ENCODE results near the gene SYTL3. TPM values are rescaled to one million over a fixed set of nuclear protein-coding genes. Genes with fewer than 3 reads are reported as not detected.

The SYTL3 gene
- polyA plus RNA-seq, 1 donor (not counting 4 experiments of a cell fraction or from before 2014, with no cell fraction given): 1.4 TPM

DNA sequence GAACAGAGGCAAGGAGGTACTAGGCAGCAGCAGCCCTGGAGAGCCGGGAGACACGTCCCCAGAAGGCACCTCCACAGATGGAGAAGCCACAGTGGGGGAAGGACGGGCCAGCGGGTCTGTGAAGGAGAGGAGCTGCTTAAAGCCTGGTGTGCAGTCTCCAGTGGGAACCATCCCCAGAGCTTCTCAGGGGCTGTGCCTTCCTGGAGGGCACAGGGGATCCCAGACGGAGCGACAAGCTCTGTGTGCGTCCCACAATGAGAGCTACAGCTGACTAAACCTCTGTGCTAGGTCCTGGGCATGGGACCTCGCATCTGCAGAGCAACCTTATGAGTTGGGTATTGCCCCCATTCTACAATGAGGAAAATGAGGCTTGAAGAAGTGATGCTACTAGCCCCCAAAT lies 118.6 kb downstream of the SYTL3 start:
- H3K9ac ChIP-seq (ENCODE audit: control insufficient read depth, extremely low read depth, insufficient read depth, low read length): no peak overlapping the region
- no peak overlapping the region for H3K27ac ChIP-seq (ENCODE audit: control insufficient read depth, insufficient read depth, low read length)
- no peaks in the 10 kb centered on the region for H3K9me3 ChIP-seq (ENCODE audit: control insufficient read depth, low read depth, low read length)
- no peak overlapping the region for H3K4me2 ChIP-seq (ENCODE audit: control insufficient read depth, extremely low read depth, insufficient read depth, low read depth, low read length)
- H3K4me3 ChIP-seq (ENCODE audit: control insufficient read depth in 2 of 3, extremely low read depth in 1 of 3, insufficient read depth in 2 of 3, low read depth in 1 of 3, low read length in 3 of 3): no peak overlapping the region
- H3K27me3 ChIP-seq (ENCODE audit: control insufficient read depth, extremely low read depth, insufficient read depth, low read length): no peaks in the 10 kb centered on the region
- H3K36me3 ChIP-seq (ENCODE audit: control insufficient read depth in 2 of 2, extremely low read depth in 1 of 2, insufficient read depth in 2 of 2, low read length in 2 of 2): peaks cover 67 to 85% of the 10 kb centered on the region in 2 experiments
- no peaks in the 10 kb centered on the region for H4K20me1 ChIP-seq (ENCODE audit: control insufficient read depth, extremely low read depth, insufficient read depth, low read length)
- dilution Hi-C loops (cut with MboI; ENCODE audit: extremely low pct_ligation_motif_present, low sequenced_read_pairs): no loop called here
- H2AFZ ChIP-seq (ENCODE audit: control insufficient read depth, low read length): no peak overlapping the region
- H3K9me1 ChIP-seq (ENCODE audit: control insufficient read depth, extremely low read depth, insufficient read depth, low read length): no peaks in the 10 kb centered on the region
- peaks cover 18% of the 10 kb centered on the region for H3K79me2 ChIP-seq (ENCODE audit: control insufficient read depth, insufficient read depth, low read length)
- H3K4me1 ChIP-seq (ENCODE audit: control insufficient read depth, extremely low read depth, insufficient read depth, low read length): peaks cover 13% of the 10 kb centered on the region
- TF ChIP-seq, protein P1, sequence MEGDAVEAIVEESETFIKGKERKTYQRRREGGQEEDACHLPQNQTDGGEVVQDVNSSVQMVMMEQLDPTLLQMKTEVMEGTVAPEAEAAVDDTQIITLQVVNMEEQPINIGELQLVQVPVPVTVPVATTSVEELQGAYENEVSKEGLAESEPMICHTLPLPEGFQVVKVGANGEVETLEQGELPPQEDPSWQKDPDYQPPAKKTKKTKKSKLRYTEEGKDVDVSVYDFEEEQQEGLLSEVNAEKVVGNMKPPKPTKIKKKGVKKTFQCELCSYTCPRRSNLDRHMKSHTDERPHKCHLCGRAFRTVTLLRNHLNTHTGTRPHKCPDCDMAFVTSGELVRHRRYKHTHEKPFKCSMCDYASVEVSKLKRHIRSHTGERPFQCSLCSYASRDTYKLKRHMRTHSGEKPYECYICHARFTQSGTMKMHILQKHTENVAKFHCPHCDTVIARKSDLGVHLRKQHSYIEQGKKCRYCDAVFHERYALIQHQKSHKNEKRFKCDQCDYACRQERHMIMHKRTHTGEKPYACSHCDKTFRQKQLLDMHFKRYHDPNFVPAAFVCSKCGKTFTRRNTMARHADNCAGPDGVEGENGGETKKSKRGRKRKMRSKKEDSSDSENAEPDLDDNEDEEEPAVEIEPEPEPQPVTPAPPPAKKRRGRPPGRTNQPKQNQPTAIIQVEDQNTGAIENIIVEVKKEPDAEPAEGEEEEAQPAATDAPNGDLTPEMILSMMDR (optimal IDR thresholded peaks at IDR 0.05 in 1 of 3, IDR thresholded peaks at IDR 0.05 in 1 of 3, conservative IDR thresholded peaks at IDR 0.05 in 1 of 3; ENCODE audit: extremely low read depth in 1 of 3, insufficient read depth in 2 of 3, low read length in 3 of 3): no peak
- TF ChIP-seq EZH2 (IDR thresholded peaks at IDR 0.05; ENCODE audit: low read length): no peak
- no peak for FAIRE-seq
- no peak for DNase-seq (ENCODE audit: low read depth, low spot score)

DNA sequence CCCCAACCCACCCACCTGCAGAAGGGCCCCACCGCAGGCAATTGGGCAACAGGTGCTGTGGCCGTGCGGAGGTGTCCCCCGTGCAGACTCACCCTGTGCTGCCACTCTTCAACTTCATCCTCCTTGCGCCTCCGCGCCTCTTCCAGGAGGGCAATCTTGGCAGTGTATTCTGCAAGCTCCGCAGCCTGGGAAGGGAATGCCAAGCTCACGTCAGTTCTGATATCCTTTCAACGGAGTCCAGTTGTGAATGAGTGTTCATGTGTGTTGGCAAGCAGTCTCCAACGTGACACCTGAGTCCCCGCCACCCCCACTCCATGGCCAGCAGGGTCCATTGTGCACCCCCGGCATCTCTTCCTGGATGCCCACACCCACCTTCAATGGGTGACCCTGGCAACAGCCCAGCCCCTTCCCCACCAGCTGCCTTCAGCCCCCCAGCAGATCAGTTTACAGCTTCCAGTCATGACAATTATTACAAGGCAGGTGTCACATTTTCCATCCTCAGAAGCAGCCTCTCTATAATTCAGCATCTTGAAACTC lies 119.4 kb downstream of the SYTL3 start:
- TF ChIP-seq, protein P1 (optimal IDR thresholded peaks at IDR 0.05 in 1 of 3, IDR thresholded peaks at IDR 0.05 in 1 of 3, conservative IDR thresholded peaks at IDR 0.05 in 1 of 3; ENCODE audit: extremely low read depth in 1 of 3, insufficient read depth in 2 of 3, low read length in 3 of 3): no peak
- TF ChIP-seq EZH2 (IDR thresholded peaks at IDR 0.05; ENCODE audit: low read length): no peak
- Histone ChIP-seq H3K9ac (ENCODE audit: control insufficient read depth, extremely low read depth, insufficient read depth, low read length) (no peak overlapping the region), H3K27me3 (ENCODE audit: control insufficient read depth, extremely low read depth, insufficient read depth, low read length) (no peaks in the 10 kb centered on the region), H2AFZ (ENCODE audit: control insufficient read depth, low read length) (no peak overlapping the region), H4K20me1 (ENCODE audit: control insufficient read depth, extremely low read depth, insufficient read depth, low read length) (no peaks in the 10 kb centered on the region), H3K36me3 (ENCODE audit: control insufficient read depth in 2 of 2, extremely low read depth in 1 of 2, insufficient read depth in 2 of 2, low read length in 2 of 2) (peaks cover 72 to 89% of the 10 kb centered on the region in 2 experiments), H3K4me2 (ENCODE audit: control insufficient read depth, extremely low read depth, insufficient read depth, low read depth, low read length) (no peak overlapping the region), H3K4me3 (ENCODE audit: control insufficient read depth in 2 of 3, extremely low read depth in 1 of 3, insufficient read depth in 2 of 3, low read depth in 1 of 3, low read length in 3 of 3) (no peak overlapping the region), H3K79me2 (ENCODE audit: control insufficient read depth, insufficient read depth, low read length) (peaks cover 21% of the 10 kb centered on the region), H3K9me3 (ENCODE audit: control insufficient read depth, low read depth, low read length) (no peaks in the 10 kb centered on the region), H3K4me1 (ENCODE audit: control insufficient read depth, extremely low read depth, insufficient read depth, low read length) (peaks cover 21% of the 10 kb centered on the region), H3K27ac (ENCODE audit: control insufficient read depth, insufficient read depth, low read length) (no peak overlapping the region), H3K9me1 (ENCODE audit: control insufficient read depth, extremely low read depth, insufficient read depth, low read length) (peaks cover 2% of the 10 kb centered on the region)
- FAIRE-seq (no peak), DNase-seq (ENCODE audit: low read depth, low spot score) (no peak)
- dilution Hi-C loops (cut with MboI; ENCODE audit: extremely low pct_ligation_motif_present, low sequenced_read_pairs): no loop called here

Data from keratinocyte (primary cell).